Left hindlimb (tissue), 1 donor: ENCODE results near the gene FRK.
"Not testable (repeated sequence)": the region's sequence is repeated elsewhere in the genome, so short reads cannot be mapped to it uniquely, and the experiment has no call there.

Experiments used
- DNase-seq: peaks from one replicate; pipeline ENCODE4 v3.0.0-alpha.2; 2018

Gene FRK

DNA sequence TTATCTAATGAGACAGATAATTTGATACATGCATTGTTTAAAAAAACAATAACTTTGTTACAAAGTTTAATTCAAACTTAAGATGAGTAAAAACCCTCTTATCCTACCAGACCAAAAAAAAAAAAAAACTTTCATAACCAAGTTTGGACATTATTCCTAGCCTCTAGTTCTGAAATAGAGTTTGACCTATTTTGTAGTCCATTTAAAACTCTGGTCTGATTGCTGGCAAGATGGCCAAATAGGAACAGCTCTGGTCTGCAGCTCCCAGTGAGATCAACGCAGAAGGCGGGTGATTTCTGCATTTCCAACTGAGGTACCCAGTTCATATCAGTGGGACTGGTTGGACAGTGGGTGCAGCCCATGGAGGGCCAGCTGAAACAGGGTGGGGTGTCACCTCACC is 125.9 kb downstream of the FRK start:
- DNase-seq = no peak

DNA sequence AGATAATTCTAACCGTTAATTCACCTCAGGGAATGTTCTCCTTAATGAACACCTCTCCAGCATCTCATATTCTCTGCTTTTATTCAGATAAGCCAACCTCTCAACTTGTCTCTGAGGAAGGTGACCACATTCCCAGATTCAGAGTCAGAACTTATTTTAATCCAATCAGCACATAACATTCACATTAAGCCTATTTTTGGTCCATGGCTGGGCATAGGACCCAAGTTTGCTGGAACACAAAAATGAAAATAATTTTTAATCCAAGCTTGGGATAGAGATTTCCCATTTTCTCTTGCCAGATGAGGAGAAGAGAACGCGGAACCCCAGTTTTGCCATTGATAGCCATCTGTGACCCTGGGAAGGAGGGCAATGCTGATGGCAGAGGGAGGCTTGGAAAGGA is 126.5 kb downstream of the FRK start:
- no peak for DNase-seq

DNA sequence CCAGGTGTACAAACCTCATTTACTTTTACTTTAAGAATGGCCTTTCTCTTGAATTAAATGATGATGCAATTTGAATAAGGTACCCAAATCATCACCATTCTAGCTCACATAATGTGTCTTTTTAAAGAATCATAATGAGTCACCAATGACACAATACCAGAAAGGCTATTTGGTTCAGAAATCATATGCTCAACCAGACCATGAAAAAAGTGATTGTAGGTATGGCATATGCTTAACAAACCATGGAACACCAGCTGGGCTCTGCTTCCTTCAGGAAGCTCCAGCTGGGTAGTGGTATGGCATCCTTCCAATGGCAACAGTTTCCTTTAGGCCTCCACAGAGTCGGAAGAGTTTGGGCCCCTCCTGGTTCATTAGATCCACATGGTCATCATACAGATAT is 128.2 kb downstream of the FRK start:
- no peak for DNase-seq

DNA sequence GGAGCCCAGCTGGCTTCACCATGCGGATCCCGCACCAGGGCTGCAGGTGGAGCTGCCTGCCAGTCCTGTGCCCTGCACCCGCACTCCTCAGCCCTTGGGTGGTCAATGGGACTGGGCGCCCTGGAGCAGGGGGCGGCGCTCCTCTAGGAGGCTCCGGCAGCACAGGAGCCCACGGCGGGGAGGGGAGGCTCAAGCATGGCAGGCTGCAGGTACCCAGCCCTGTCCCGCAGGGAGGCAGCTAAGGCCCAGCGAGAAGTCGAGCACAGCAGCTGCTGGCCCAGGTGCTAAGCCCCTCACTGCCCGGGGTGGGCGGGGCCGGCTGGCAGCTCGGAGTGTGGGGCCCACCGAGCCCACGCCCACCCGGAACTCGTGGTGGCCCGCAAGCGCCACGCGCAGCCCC is 132.7 kb downstream of the FRK start:
- not testable (repeated sequence) for DNase-seq

DNA sequence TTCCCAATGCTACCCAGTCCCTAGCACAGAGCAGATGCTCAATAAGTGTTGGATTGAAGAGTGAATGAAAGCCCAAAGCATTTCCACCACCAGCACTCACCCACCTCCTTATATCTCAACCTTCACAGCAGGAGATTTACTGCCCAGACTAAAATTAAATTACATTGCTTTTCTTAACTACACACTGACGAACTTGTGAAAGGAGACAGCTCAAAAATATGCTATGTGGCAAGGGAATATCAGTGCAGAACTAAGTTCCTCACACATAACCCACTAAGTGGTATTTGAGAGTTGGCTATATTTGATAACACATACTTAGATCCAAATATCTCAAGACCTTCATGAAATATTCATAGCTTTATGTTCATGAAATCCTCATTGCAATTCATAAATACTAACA is 137.7 kb downstream of the FRK start:
- DNase-seq = no peak

DNA sequence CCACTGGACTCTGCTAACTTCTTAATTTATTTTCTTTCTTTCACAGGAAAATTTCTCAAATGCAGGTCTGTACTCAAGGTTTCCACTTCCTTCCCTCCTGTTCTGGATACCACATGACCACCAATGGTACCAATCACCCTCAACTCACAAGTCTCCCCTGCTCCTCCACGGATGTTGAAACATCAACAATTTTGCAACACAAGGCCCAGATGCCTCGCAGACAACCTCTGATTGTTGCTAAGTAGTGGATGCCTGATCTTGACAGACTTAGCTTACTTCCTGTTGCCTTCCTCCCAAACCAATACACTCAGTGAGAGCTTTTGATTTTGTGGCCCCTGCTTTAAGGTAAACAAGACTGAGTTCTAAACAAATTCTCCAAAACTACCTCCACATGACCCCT is 146.6 kb downstream of the FRK start:
- DNase-seq = no peak

DNA sequence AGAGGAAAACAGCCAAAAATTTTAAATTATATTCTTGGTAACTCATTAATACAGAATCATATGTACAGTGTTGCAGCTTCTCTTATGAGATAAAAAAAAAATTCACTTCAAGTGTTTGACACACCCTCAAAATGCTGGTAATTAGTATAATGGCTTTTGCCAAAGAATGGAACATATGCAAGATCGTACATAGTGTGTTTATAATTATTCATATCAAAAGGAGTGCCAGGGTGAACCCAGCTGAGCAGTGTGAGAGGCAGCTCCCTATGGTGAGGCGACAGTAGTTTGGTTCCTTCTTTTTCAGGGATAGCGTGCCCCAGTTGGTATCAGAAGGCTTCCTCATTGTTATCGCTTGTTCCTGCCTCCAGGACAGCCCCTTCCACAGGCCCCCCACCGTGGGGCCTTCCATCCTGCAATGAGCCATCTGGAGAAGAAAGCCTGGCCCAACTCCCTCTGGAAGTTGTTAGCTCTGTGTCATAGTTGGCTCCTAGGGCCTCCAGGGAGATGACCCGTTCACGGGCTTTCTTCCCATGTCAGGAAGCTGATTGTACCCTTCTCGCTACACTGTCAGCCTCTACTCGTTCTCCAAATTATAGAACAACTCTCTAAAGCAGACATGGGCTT is 150.7 kb downstream of the FRK start:
- no peak for DNase-seq

DNA sequence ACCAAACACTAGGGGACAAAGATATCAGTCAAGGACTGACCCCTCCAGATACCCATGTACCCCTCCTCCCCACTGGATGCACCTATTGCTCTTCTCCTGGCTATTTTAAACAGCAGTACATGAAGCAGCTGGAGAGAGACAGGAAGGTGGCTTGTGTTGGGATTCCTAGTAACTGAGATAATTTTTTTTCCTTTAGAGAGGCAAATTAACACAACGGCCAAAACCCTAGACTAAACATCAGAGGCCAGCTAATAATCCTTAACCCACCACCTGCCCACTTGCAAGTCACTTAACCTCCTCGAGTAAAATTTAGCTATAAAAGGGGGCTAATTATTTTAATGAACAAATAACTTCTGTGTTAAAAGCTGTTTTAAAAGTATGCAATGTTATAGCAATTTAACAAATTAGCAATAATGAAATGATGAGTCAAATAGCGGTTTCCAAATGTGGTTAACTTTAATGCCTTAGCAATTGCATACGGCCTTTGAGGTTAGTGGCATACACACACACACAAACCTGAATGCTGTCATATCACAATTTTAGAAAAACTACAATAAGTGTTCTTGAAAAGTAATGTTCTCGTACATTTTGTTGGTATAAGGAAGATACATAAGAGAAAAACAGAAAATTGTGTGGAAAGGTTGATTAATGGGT is 151.7 kb downstream of the FRK start:
- no peak for DNase-seq

DNA sequence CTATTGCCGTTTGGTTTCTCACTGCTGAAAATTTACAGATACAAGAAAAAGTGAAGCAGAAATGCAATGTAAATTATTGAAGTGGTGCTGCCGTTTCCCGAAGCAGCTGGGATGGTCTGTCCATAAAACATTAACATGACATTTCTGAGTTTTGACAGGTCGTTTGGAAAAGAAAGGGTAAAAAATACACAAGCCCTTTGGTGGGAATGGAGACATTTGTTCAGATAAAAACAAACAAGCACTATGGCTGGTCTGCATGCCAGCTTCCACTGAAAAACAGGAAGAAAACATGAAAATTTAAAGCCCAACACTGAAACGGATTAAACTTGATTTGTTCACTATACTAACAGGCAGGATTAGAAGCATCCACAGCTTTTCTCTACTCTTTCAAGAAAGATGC is 155.2 kb downstream of the FRK start:
- DNase-seq = no peak

DNA sequence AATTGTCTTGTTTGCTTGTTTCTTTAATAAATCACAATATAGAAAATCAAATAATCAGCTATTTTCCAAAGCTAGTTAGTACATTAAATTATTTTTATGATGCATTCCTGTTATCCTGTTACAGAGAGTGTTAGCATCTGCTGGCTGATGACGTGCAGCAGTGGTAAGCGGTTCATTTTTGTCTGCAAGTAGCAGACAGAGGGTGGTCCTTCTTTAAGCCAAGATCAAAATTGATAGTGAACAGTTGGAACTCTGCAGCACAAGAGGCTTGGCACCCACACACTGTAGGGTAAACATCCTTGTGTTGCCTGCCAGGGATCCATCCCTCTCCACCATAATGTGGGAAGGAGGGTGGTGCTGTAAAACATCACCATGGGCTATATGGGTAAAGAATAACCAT is 158.3 kb downstream of the FRK start:
- no peak for DNase-seq

DNA sequence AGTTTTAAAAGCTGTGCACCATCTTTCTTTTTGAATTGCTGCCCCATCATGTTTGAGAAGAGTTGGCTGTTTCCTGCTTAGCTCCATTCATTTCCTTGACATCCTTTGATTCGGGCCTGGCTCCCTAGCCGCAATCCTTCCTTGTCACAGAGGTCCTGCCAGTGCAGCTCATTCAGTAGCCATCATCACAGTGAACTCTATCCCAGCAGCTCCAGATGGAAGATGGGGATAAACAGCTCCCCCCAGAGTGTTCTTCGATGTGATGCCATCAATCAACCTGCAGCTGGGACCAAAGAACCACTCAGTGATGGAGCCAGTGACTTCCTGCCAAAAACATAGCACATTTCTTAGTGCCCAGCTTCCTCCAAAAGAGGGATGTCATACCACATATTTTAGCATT is 158.8 kb downstream of the FRK start:
- DNase-seq = no peak

DNA sequence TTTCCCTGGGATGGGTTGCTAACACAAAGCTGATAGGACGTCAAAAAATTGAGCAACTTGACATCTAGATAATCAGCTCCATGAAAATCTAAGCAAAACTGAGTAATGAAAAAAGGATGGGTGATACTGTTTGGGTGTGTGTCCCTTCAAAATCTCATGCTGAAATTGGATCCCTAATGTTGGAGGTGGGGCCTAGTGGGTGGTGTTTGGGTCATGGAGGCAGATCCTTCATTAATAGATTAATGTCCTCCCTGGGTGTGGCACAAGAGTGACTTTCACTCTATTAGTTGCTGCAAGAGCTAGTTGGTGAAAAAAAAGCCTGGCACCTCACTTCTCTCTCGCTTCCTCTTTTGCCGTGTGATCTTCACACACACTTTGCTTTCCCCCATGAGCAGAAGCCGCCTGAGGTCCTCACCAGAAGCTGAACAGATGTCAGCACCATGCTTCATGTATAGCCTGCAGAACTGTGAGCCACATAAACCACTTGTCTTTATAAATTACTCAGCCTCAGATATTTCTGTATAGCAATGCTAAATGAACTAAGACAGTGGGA is 160.9 kb downstream of the FRK start:
- DNase-seq = no peak

DNA sequence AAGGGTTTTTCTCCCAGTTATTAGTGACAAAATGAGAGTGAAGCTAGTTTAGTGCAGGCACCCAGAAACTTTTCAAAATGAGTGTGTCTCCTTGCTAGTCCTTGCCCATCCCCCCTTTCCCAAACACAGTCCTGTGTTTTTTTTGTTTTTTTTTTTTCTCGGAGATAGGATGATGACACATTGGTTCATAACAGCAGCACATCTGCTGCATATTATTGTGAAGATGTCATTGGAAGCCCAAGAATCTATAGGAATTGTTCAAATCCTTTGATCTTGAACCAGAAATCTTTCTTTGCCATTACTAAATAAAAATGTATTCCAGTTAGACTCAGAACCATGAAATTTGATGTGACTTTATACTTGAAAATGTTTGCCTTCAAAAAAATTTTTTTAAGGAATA is 162.4 kb downstream of the FRK start:
- no peak for DNase-seq

DNA sequence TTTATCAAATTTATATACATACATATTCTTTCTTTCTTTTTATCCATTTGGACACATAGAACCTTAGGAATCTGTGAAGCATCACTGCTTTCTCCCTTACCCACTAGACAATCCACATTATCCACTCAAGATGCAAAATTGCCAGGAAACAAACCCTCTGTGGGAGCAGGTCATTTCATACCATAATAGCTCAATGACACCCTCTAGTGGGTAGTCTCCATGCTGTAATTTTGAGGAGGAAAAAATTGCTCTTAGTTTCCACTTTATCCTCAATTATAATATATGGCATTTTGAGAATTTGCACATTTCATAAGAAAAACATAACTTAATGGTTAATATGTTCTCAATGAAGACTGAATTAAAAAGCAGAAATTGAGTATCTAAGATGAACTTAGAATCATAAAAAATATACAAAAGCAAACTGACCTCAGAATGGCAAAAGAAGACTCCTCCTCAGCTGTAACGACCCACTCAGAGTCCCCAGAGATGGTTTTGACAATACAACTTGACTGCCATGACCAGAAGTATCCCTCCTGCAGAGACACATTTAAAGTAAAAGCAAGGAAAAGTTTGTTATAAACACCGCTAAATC is 164.1 kb downstream of the FRK start:
- no peak for DNase-seq

DNA sequence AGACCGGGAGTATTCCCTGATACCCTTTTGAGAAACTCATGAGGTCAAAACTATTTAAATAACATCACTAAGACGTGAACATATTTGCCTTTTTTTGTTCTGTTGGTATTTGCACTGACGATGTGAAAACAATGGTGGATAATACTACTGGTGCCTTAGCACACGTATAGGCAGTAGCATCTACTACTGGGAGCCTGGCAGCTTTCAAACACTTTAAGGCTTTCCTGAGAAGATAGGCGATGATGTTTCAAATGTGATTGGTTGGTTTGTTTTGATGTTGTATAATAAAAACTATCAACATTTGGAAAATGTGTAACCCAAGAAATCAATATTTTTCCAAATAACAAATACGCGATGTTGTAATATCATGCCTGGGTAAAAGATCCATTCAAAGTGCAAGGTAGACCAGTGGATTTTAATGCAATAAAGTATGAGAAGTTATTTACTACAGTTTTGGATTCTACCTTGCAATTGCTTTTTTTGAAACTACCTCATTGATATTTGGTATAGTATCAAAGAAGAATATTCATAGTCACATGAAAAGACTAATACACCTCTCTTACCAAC is 166.2 kb downstream of the FRK start:
- no peak for DNase-seq

DNA sequence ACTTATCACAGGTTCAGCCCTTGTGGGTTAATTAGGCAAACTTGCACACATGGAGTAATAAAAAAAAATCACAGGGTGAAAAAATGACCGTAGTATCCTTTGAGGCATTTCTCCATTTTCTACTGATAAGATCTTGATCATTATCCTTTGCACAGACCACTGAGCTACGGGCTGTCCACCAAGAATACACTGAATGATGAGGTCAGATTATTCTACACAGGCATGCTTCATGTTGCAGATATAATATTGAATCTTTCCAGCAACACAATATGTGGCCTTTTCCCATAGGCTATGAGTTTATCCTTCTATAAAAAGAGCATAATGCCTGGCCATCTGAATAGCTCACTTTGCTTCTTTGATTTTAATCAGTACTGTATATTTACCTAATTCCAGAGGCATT is 168.9 kb downstream of the FRK start:
- no peak for DNase-seq

DNA sequence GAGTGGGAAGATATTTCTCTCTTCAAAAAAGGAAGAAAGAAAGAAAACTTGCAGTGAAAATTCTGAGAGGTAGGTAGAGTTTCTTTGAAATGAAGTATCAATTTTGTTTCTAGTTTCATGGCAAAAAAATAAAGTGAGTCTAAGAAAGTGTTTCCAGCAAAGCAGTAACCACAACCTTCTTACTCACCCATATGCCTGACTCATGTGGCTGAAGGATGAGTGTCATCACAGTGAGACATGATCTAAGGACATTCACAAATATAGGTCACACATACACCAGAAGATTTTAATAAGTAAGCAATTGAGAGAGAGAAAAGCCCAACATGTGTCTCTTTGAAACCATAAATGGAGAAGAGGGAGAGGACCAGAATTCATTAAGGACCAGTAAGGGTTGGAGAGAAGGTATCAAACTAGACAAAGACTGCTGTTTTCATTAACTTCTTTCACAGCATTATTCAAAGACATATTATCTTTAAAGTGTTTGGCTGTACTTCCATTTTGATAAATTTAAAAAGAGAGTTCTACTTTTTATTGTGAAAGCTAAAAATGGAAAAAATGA is 169.5 kb downstream of the FRK start:
- DNase-seq = no peak

DNA sequence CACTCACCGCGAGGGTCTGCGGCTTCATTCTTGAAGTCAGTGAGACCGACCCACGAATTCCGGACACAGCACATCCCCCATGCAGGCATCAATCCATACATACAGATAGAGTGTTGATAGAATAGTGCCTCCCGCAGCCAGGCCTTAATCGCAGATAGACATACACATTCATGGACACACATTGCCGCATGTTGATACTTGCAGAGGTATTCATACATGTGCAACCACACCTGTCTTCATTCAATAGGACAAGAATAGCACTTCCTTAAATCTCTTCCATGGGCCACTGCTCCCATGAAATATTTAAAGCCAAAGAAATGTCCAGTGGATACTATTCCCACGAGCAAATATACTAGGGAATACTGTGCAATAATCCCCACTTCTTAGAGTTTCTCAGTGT is 170.5 kb downstream of the FRK start:
- DNase-seq = no peak

DNA sequence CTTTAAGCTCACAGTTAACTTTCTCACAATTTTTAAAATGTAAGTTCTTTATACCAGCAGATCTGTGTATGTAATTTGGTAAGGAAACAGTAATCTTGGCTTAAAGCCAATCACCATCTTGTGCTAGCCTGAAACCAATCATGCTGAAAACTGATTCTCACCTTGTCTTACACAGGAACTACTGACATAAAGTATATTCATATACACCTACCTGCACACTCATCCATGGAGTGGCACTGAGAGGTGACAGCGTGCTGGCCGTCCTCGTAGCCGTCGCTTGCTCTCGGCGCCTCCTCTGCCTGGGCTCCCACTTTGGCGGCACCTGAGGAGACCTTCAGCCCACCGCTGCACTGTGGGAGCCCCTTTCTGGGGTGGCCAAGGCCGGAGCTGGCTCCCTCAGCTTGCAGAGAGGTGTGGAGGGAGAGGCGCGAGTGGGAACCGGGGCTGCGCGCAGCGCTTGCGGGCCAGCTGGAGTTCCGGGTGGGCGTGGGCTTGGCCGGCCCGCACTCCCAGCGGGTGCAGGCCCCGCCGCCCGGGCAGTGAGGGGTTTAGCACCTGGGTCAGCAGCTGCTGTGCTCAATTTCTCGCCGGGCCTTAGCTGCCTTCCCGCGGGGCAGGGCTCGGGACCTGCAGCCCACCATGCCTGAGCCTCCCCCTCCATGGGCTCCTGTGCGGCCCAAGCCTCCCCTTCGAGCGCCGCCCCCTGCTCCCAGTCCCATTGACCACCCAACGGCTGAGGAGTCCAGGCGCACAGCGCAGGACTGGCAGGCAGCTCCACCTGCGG is 171.8 kb downstream of the FRK start:
- DNase-seq = not testable (repeated sequence)

DNA sequence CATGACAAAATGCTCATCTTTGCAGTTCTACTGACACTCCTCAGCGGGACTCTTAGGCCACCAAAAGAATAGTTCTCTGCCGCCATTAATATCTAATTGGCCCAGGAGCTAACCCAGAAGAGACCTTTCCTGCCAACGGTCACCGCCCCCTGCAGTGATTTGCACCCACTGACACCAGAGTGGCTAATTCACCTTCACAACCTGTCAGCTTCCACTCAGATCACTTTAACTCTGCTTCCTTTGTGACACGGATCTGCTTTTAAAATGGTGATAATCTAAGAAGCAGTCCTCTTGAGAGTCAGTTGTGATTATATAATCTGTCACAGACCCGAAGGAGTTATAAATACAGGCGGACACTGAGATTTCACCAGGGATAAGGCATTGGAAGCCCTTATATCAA is 172.8 kb downstream of the FRK start:
- DNase-seq = no peak

DNA sequence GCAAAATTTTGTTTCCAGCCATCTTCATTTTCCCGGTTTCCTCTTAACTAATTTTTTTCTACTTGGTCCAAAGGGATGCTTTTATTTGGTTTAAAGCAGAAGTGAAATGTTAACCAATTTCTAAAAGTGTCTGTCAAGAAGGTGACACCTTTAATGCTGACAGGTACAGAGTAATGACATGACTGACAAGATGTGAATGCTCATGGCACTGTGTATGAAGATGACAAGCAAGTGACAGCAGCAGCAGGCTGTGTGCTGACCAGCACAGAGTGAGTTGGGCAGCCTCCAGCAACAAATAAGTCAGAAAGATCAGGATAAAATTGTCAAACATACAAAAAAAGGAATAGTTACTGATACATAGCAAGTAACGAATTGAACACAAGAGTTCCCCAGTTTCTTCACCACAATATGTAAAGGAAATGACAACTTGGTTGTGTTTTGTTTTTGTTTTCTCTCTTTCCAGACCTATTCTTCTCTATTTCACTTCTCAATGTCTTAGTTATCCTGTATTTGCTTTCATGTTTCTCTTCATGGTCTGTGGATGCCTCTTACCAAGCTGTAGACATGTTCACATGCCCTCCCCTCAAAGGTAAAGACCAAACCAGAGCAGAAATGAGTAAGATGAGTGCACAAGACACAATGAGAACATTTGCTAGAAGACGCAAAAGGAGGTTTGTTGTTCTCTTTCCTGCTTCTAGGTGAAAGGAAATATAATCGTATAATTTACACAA is 174.9 kb downstream of the FRK start:
- DNase-seq = no peak

DNA sequence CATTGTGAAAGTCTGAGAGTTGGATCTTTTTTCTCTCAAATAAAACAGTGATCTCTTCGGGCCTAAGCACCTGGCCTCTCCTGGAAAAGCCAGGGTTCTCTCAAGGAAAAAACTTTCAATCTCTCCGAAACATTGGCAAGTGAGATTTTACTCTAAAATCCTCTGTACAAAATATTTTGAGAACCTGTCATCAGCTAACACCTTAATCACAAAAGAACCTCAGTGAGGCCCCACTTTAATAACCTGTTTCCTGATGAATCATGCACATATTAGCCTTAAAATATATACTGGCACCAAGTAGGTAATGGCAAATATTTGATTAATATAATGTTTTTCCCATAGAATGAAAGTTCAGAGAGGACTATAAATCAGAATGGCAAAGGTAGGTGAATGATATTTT is 177.9 kb downstream of the FRK start:
- no peak for DNase-seq
